ENCODE data around the gene SMO.

Gene SMO

DNA sequence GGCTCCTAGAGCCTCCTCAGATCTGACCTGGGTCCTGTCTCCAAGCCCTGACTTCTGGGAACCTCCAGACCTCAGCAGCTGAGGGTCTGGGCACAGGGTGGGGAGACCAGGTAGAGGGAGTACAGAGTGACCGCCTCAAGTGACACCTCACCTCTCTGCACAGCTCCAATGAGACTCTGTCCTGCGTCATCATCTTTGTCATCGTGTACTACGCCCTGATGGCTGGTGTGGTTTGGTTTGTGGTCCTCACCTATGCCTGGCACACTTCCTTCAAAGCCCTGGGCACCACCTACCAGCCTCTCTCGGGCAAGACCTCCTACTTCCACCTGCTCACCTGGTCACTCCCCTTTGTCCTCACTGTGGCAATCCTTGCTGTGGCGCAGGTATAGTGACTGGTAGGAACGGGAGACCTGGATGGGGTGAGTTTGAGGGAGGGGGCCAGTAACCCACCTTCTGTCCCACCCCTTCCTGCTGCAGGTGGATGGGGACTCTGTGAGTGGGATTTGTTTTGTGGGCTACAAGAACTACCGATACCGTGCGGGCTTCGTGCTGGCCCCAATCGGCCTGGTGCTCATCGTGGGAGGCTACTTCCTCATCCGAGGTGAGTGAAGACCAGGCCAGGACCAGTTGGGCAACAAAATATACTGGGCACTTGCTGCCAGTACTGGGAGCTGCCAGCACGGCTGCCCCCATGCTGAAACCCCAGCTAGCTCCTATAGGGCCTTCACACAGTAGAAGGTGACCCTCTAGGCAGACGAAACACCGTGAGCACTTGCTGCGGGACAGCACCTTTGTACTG is 17.8 kb downstream of the SMO start:
- no peak overlapping the region for H3K4me3 ChIP-seq (ENCODE audit: low read depth in 1 of 2, low read length in 1 of 2)
- peaks cover 0 to 5% of the 10 kb centered on the region in 2 experiments for H3K4me1 ChIP-seq (ENCODE audit: control insufficient read depth in 1 of 2, insufficient read depth in 1 of 2, low read depth in 1 of 2, low read length in 1 of 2)
- H3K36me3 ChIP-seq, result no peaks in the 10 kb centered on the region
- no peak overlapping the region for H3K27ac ChIP-seq
- TF ChIP-seq, protein P1, sequence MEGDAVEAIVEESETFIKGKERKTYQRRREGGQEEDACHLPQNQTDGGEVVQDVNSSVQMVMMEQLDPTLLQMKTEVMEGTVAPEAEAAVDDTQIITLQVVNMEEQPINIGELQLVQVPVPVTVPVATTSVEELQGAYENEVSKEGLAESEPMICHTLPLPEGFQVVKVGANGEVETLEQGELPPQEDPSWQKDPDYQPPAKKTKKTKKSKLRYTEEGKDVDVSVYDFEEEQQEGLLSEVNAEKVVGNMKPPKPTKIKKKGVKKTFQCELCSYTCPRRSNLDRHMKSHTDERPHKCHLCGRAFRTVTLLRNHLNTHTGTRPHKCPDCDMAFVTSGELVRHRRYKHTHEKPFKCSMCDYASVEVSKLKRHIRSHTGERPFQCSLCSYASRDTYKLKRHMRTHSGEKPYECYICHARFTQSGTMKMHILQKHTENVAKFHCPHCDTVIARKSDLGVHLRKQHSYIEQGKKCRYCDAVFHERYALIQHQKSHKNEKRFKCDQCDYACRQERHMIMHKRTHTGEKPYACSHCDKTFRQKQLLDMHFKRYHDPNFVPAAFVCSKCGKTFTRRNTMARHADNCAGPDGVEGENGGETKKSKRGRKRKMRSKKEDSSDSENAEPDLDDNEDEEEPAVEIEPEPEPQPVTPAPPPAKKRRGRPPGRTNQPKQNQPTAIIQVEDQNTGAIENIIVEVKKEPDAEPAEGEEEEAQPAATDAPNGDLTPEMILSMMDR (IDR thresholded peaks at IDR 0.05), result no peak
- no peaks in the 10 kb centered on the region for H3K27me3 ChIP-seq
- H3K9me3 ChIP-seq, result no peaks in the 10 kb centered on the region

DNA sequence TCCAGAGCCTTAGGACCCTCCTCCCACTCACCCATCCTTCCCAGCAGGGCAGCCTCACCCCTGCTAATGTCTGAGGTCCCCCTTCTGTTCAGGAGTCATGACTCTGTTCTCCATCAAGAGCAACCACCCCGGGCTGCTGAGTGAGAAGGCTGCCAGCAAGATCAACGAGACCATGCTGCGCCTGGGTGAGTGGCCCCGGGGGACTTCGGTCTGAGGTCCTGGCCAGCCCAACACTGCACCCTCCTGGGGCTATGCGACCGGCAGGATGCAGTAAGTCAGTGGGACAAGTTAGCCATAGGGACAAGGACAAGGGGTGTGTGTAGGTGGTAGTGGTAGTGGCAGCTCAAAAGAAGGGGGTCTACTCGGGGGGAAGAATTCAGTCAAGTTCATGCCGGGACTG is 20.2 kb downstream of the SMO start:
- H3K36me3 ChIP-seq, result no peaks in the 10 kb centered on the region
- H3K27me3 ChIP-seq, result no peaks in the 10 kb centered on the region
- H3K4me1 ChIP-seq (ENCODE audit: control insufficient read depth in 1 of 2, insufficient read depth in 1 of 2, low read depth in 1 of 2, low read length in 1 of 2), result no peaks in the 10 kb centered on the region
- H3K9me3 ChIP-seq, result no peaks in the 10 kb centered on the region
- TF ChIP-seq, protein P1 (IDR thresholded peaks at IDR 0.05), result no peak
- H3K4me3 ChIP-seq (ENCODE audit: low read depth in 1 of 2, low read length in 1 of 2), result no peak overlapping the region
- H3K27ac ChIP-seq, result no peak overlapping the region

DNA sequence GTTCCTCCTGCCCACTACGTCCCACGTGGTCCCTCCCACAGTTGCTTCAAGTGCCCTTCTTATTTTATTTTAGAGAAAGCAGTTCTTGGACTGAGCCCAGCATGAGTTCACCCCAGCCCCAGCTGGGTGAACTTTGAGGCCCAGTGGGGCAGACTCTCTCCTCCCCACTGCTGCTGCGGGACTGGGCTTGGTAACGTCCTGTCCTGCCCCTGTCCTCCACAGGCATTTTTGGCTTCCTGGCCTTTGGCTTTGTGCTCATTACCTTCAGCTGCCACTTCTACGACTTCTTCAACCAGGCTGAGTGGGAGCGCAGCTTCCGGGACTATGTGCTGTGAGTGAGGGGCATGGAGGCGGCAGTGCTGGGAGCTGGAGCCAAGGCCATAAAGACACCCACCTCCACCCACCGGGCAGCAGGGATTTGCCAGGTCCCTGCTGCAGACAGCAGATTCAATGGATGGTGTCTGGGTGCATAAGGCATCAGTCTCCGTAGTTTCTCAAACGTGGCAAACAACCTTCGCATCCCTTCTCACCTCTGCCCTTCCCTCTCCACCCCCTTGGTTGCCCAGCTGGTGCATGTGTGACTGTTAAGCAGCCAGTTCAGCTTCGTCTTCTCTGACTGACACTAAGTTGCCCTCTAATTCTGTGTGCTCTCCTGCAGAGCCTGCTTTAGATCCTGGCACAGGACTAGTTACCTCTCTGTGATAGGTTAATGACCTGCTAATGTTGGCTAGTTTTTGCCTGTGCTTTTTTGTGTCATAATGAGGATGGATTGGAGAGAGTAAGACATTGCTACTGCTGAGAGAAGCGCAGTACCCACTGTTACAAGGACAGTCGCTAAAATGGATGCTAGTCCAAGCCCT is 20.9 kb downstream of the SMO start:
- Histone ChIP-seq H3K9me3 (no peaks in the 10 kb centered on the region), H3K27ac (no peak overlapping the region), H3K4me3 (ENCODE audit: low read depth in 1 of 2, low read length in 1 of 2) (no peak overlapping the region), H3K4me1 (ENCODE audit: control insufficient read depth in 1 of 2, insufficient read depth in 1 of 2, low read depth in 1 of 2, low read length in 1 of 2) (no peaks in the 10 kb centered on the region), H3K27me3 (no peaks in the 10 kb centered on the region), H3K36me3 (no peaks in the 10 kb centered on the region)
- TF ChIP-seq, protein P1 (IDR thresholded peaks at IDR 0.05), result no peak

DNA sequence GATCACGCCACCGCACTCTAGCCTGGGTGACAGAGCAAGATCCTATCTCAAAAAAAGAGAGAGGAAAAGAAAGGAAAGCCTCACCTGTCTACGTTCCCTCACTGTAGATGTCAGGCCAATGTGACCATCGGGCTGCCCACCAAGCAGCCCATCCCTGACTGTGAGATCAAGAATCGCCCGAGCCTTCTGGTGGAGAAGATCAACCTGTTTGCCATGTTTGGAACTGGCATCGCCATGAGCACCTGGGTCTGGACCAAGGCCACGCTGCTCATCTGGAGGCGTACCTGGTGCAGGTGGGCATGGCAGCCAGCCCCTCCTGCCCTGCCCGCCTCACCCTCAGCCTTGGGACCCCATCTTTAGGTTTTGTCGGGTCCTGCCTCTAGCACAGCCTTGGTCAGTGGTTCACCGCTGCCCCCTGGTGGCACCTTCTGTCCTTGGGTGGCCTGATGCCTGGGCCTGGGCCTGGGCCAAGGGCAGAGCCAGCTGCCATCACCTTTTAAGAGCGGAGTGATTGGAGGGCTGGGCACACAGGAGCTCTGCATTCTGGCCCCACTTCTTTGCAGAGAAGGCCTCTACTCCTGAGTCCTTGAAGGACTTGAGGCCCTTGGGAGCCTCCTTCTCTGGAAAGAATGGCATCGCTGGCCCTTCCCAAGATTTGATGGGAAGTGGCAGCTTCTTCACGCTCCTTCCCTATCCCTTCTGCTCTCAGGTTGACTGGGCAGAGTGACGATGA is 22.0 kb downstream of the SMO start:
- no peaks in the 10 kb centered on the region for H3K36me3 ChIP-seq
- no peaks in the 10 kb centered on the region for H3K9me3 ChIP-seq
- no peak overlapping the region for H3K27ac ChIP-seq
- no peaks in the 10 kb centered on the region for H3K4me1 ChIP-seq (ENCODE audit: control insufficient read depth in 1 of 2, insufficient read depth in 1 of 2, low read depth in 1 of 2, low read length in 1 of 2)
- TF ChIP-seq, protein P1 (IDR thresholded peaks at IDR 0.05), result peak; percentile 34
- H3K4me3 ChIP-seq (ENCODE audit: low read depth in 1 of 2, low read length in 1 of 2), result no peak overlapping the region
- H3K27me3 ChIP-seq, result no peaks in the 10 kb centered on the region

DNA sequence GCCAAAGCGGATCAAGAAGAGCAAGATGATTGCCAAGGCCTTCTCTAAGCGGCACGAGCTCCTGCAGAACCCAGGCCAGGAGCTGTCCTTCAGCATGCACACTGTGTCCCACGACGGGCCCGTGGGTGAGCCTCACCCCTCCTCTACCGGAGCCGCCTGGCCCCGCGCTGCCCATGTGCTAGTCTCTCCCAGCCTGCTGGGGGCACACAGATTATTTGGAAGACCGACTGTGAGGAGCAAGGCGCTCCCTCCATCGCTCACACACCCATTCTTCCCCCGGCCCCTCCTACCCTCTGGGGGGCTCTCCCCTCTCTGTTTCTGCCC is 22.5 kb downstream of the SMO start:
- Histone ChIP-seq H3K9me3 (no peaks in the 10 kb centered on the region), H3K27ac (no peak overlapping the region), H3K27me3 (no peaks in the 10 kb centered on the region), H3K36me3 (no peaks in the 10 kb centered on the region), H3K4me3 (ENCODE audit: low read depth in 1 of 2, low read length in 1 of 2) (no peak overlapping the region), H3K4me1 (ENCODE audit: control insufficient read depth in 1 of 2, insufficient read depth in 1 of 2, low read depth in 1 of 2, low read length in 1 of 2) (no peaks in the 10 kb centered on the region)
- TF ChIP-seq, protein P1 (IDR thresholded peaks at IDR 0.05), result no peak
